ENCODE data around the gene GPRC5A.

Gene GPRC5A

GRCh38 chr12:12893438-12893837, 2.1 kb downstream of the GPRC5A start:
- no peak overlapping the region for H3K27ac ChIP-seq (ENCODE audit: low read length)
- no peak overlapping the region for H3K4me3 ChIP-seq (ENCODE audit: low read length)
- H3K4me2 ChIP-seq (ENCODE audit: low read length), result no peak overlapping the region
- no peaks in the 10 kb centered on the region for H3K4me1 ChIP-seq (ENCODE audit: low read length)
- peaks cover 59% of the 10 kb centered on the region for H3K27me3 ChIP-seq (ENCODE audit: low read depth, low read length)
- H4K20me1 ChIP-seq (ENCODE audit: insufficient read depth, low read length), result no peaks in the 10 kb centered on the region
- H3K9ac ChIP-seq (ENCODE audit: low read length), result no peak overlapping the region
- no peaks in the 10 kb centered on the region for H3K79me2 ChIP-seq (ENCODE audit: low read length)
- H3K36me3 ChIP-seq (replicated peaks; ENCODE audit: low read depth, low read length), result no peaks in the 10 kb centered on the region
- H3K9me3 ChIP-seq (ENCODE audit: insufficient read depth, low read length), result no peaks in the 10 kb centered on the region
- H2AFZ ChIP-seq (ENCODE audit: low read depth, low read length), result no peak overlapping the region
- TF ChIP-seq CTCF (IDR thresholded peaks at IDR 0.05; ENCODE audit: low read depth, low read length) (no peak), EZH2phosphoT487 (IDR thresholded peaks at IDR 0.05; ENCODE audit: low read depth) (no peak)

- no peaks in the 10 kb centered on the region for H3K79me2 ChIP-seq (ENCODE audit: low read length)
- H3K4me1 ChIP-seq (ENCODE audit: low read length), result peaks cover 16% of the 10 kb centered on the region
- no peaks in the 10 kb centered on the region for H3K9me3 ChIP-seq (ENCODE audit: insufficient read depth, low read length)
- no peak for TF ChIP-seq EZH2phosphoT487 (IDR thresholded peaks at IDR 0.05; ENCODE audit: low read depth)
- no peak for TF ChIP-seq CTCF (IDR thresholded peaks at IDR 0.05; ENCODE audit: low read depth, low read length)
- no peak overlapping the region for H2AFZ ChIP-seq (ENCODE audit: low read depth, low read length)
- H4K20me1 ChIP-seq (ENCODE audit: insufficient read depth, low read length), result peaks cover 6% of the 10 kb centered on the region; the same call in 1 of the 2 replicates
- no peaks in the 10 kb centered on the region for H3K36me3 ChIP-seq (replicated peaks; ENCODE audit: low read depth, low read length)
- H3K4me3 ChIP-seq (ENCODE audit: low read length), result no peak overlapping the region
- no peak overlapping the region for H3K27ac ChIP-seq (ENCODE audit: low read length)
- no peak overlapping the region for H3K9ac ChIP-seq (ENCODE audit: low read length)
- no peak overlapping the region for H3K4me2 ChIP-seq (ENCODE audit: low read length)
- peaks cover 45% of the 10 kb centered on the region for H3K27me3 ChIP-seq (ENCODE audit: low read depth, low read length)
Measured at GRCh38 chr12:12896260-12896659, 4.9 kb downstream of the GPRC5A start.

- H3K4me1 ChIP-seq (ENCODE audit: low read length), result peaks cover 16% of the 10 kb centered on the region
- peaks cover 6% of the 10 kb centered on the region; the same call in 1 of the 2 replicates for H4K20me1 ChIP-seq (ENCODE audit: insufficient read depth, low read length)
- TF ChIP-seq EZH2phosphoT487 (IDR thresholded peaks at IDR 0.05; ENCODE audit: low read depth), result no peak
Measured at GRCh38 chr12:12897302-12897701, 5.9 kb downstream of the GPRC5A start.

GRCh38 chr12:12898136-12898717, 6.9 kb downstream of the GPRC5A start:
- no peaks in the 10 kb centered on the region for H3K9me3 ChIP-seq (ENCODE audit: insufficient read depth, low read length)
- H3K9ac ChIP-seq (ENCODE audit: low read length), result no peak overlapping the region
- H3K27me3 ChIP-seq (ENCODE audit: low read depth, low read length), result peaks cover 40% of the 10 kb centered on the region
- peaks cover 16% of the 10 kb centered on the region for H3K4me1 ChIP-seq (ENCODE audit: low read length)
- no peak overlapping the region for H3K4me2 ChIP-seq (ENCODE audit: low read length)
- no peak for TF ChIP-seq EZH2phosphoT487 (IDR thresholded peaks at IDR 0.05; ENCODE audit: low read depth)
- TF ChIP-seq CTCF (IDR thresholded peaks at IDR 0.05; ENCODE audit: low read depth, low read length), result no peak
- H3K4me3 ChIP-seq (ENCODE audit: low read length), result no peak overlapping the region
- no peaks in the 10 kb centered on the region for H3K36me3 ChIP-seq (replicated peaks; ENCODE audit: low read depth, low read length)
- no peak overlapping the region for H2AFZ ChIP-seq (ENCODE audit: low read depth, low read length)
- peaks cover 6% of the 10 kb centered on the region; the same call in 1 of the 2 replicates for H4K20me1 ChIP-seq (ENCODE audit: insufficient read depth, low read length)
- no peak overlapping the region for H3K27ac ChIP-seq (ENCODE audit: low read length)
- no peaks in the 10 kb centered on the region for H3K79me2 ChIP-seq (ENCODE audit: low read length)

More at GRCh38 chr12:12897302-12897701, 5.9 kb downstream of the GPRC5A start:
- H2AFZ ChIP-seq (ENCODE audit: low read depth, low read length), result no peak overlapping the region
- no peaks in the 10 kb centered on the region for H3K9me3 ChIP-seq (ENCODE audit: insufficient read depth, low read length)
- H3K4me3 ChIP-seq (ENCODE audit: low read length), result no peak overlapping the region
- H3K79me2 ChIP-seq (ENCODE audit: low read length), result no peaks in the 10 kb centered on the region
- no peak overlapping the region for H3K4me2 ChIP-seq (ENCODE audit: low read length)
- no peaks in the 10 kb centered on the region for H3K36me3 ChIP-seq (replicated peaks; ENCODE audit: low read depth, low read length)
- peaks cover 46% of the 10 kb centered on the region for H3K27me3 ChIP-seq (ENCODE audit: low read depth, low read length)
- H3K9ac ChIP-seq (ENCODE audit: low read length), result no peak overlapping the region
- no peak overlapping the region for H3K27ac ChIP-seq (ENCODE audit: low read length)
